GM21447 (cell line): Measurements from ENCODE around the gene USH2A.

Experiments
- ATAC-seq: cut with Tn5 transposase; IDR thresholded peaks from one replicate; pipeline ENCODE4 v1.9.1; 2021; ENCODE audit not compliant: unreplicated experiment

The USH2A gene

GRCh38 chr1:215888159-215888558 lies 535.1 kb downstream of the USH2A start:
- ATAC-seq = no peak

DNA sequence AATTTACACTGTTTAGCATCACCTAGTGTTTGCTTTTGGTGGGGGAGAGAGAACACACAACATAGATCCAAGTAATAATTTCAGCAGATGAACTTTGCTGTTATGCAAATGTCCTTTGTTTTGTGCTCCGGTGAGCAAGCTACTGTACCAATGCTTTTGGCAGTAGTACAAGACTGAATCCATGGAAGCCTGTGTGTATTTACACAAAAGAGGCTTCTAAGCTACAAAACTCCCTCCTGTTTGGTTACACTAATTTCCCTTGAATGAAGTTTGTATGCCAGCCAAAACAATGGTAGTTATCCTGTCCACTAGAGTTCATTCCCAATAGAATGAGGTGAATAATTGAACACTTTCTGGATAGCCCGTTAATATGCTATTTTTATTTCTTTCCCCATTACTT lies 535.6 kb downstream of the USH2A start:
- ATAC-seq = no peak

DNA sequence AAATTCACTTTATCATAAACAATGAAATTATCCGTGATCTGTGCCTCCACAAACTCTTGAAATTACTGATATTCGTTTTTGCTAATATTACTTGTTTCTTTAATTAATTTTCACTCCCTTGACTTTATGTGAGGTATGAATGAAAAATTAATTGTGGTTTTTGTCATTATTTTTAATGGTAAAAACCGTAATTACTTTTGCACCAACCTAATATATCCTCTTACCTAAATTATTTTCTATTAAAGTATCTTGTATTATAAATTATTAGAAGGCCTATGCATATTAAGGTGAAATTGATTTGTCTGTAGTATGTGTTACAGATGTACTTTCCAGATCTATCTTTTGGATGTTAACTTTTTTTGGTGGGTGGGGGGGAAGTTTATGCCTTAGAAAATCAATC lies 540.2 kb downstream of the USH2A start:
- ATAC-seq = no peak

DNA sequence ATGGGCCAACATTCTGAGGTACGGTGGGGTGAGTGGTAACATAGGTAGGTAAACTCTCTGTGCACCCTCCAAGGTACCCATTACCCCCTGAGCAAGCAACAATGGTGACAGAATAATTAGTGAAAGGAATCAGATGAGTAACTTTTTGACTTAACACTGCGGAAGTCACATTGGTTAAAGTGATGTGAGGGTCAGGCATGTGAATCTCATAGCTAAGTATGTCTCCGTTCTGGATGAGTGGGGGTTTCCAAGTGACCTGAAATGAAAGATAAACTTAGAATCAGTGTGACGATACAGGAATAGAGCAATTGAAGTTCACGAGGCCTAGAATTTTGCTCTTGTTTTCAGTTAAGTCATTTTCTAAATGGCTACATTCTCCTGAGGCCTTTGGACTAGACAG lies 544.4 kb downstream of the USH2A start:
- no peak for ATAC-seq

- ATAC-seq = no peak
Measured at GRCh38 chr1:215878128-215878527, 545.1 kb downstream of the USH2A start.

DNA sequence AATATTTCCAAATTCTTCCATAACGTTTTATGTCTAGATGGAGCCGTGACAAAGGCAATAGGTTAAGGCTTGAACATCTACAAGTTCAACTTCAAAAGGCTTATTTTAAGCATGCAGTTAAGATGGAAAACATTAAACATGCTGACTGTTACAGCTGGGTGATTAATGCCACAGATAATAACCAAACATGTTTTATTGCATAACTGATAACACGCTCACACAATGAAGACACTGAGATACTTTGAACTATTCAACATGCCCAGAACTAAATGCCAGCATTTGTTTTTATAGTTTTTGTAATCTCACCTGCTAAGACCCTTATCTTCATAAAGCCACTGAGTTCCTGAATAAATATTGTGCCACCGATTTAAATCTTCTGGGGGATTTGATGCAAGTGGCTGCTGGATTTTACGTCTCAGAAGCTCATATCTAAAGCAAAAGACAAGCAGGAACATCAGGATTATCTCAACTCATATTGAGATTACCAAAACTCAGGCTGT lies 545.7 kb downstream of the USH2A start:
- no peak for ATAC-seq

GRCh38 chr1:215875712-215876111 lies 547.5 kb downstream of the USH2A start:
- ATAC-seq = no peak

DNA sequence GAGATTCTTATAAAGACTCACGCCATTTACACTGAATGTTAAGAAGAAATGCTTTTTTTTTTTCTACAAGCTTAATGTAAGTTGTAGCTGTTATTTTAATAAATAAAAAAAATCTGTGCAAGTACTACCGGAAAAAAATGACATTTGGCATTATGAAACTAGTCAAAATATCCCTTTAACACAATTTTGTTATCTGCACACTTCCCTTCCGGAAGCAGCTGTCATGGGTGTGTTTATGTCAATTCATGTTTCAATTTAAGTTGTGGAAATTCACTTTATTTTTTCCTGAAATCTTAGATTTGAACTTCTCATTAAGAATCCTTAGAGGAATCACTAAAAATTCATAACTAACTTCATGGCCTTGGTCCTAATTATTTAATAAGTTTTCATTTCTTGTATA lies 548.0 kb downstream of the USH2A start:
- no peak for ATAC-seq

GRCh38 chr1:215872658-215873057 lies 550.6 kb downstream of the USH2A start:
- ATAC-seq = no peak

- ATAC-seq = no peak
Measured at GRCh38 chr1:215868500-215868899, 554.7 kb downstream of the USH2A start.

GRCh38 chr1:215865060-215865459 lies 558.2 kb downstream of the USH2A start:
- no peak for ATAC-seq

- ATAC-seq = no peak
Measured at GRCh38 chr1:215863796-215864195, 559.5 kb downstream of the USH2A start.

DNA sequence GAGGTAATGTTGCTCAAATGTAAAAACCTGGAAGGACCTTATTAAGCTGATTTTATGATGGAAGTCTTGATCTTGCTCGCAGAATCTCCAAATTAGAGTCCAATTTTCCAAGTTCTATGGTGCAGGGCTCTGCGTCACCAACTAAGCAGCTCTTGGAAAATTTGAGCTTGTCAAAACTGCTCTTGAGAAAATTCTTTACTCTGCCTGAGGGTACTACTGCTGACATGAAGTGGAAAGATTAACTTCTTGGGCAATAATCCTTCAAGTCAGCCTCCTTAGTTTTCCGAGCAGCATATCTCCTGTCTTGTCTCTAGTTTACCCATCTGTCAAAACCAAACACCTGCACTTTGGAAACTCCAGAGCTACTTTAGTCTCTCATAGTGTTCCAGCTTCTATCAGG lies 562.4 kb downstream of the USH2A start:
- ATAC-seq = no peak

- ATAC-seq = no peak
Measured at GRCh38 chr1:215857317-215857716, 565.9 kb downstream of the USH2A start.

- ATAC-seq = no peak
Measured at GRCh38 chr1:215845234-215845891, 577.9 kb downstream of the USH2A start.

- no peak for ATAC-seq
Measured at GRCh38 chr1:215844777-215845176, 578.5 kb downstream of the USH2A start.

GRCh38 chr1:215844266-215844665 lies 579.0 kb downstream of the USH2A start:
- ATAC-seq = no peak

DNA sequence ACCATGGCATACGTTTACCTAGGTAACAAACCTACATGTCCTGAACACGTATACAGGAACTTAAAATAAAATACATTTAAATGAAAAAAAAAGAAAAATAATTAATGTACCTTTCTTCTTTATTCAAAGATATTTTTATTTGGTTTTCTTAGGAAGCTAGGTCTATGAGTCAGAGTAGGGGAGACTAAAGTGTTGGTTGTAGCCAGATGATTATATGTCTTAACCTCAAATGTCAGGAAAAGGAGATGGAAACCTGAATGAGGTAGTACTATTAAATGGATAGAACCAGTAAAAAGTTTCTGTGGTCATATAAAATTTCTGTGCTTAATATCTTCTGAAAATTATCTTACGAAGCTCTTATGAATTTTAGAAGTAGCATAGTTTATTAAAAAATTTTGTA lies 580.3 kb downstream of the USH2A start:
- no peak for ATAC-seq

GRCh38 chr1:215835951-215836350 lies 587.3 kb downstream of the USH2A start:
- no peak for ATAC-seq

DNA sequence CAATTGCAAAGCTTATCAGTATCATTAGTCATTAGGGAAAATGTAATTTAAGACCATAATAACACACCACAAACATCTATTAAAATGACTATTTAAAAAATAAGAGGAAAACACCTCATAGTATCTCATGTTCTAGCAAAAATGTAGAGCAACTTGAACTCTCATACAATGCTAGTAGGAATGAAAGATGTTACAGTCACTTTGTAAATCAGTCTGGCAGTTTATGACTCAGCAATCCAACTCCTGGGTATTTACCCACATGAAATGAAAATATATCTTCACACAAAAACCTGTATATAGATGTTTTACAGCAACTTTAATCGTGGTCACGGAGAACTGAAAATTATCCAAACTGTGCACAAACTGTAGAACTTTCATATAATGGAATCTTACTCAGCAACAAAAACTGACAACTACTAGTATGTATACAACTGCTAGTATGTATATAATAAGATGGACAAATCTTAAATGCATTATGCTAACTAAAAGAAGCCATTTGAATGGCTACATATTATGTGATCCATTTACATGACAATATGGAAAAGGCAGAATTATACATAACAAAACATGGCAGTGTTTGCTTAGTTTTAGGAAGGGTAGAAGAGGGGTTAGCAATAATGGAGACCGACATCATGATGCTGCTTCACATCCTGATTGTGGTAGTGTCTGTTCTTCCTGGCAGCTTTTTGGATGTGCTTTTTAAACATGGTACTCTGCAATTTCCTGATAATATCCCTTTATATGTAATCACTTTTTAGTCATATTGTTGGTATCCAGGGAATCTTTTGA lies 589.1 kb downstream of the USH2A start:
- no peak for ATAC-seq

- ATAC-seq = no peak
Measured at GRCh38 chr1:215830226-215830810, 592.9 kb downstream of the USH2A start.

GRCh38 chr1:215825056-215825455 lies 598.2 kb downstream of the USH2A start:
- ATAC-seq = no peak
